Mesenchymal stem cell (in vitro differentiated cells and primary cell): ENCODE data around the gene IFIT5.
"Not testable (repeated sequence)": the region's sequence is repeated elsewhere in the genome, so short reads cannot be mapped to it uniquely, and the experiment has no call there.

Experiments
- DNase-seq: peaks from one replicate; pipeline ENCODE4 v3.0.0-alpha.2; 2013
- H2AFZ ChIP-seq: one replicate; pipeline ENCODE4 v1.6.1; 2013; ENCODE audit warnings: low read depth, mild to moderate bottlenecking, control low read depth, inconsistent platforms, low read length, moderate library complexity
- H2AK5ac ChIP-seq: 2 replicates; pipeline ENCODE4 v1.6.1; 2013; ENCODE audit warnings: low read length, moderate library complexity, mild to moderate bottlenecking, inconsistent platforms; ENCODE audit not compliant: severe bottlenecking
- H2BK120ac ChIP-seq: one replicate; pipeline ENCODE4 v1.6.1; 2013; ENCODE audit warnings: low read depth, mild to moderate bottlenecking, inconsistent platforms, low read length, moderate library complexity
- H2BK12ac ChIP-seq, 2 experiments: one replicate each; pipeline ENCODE4 v1.6.1; 2013; ENCODE audit warnings: inconsistent platforms in 2 of 2, low read length in 2 of 2, mild to moderate bottlenecking in 2 of 2, moderate library complexity in 2 of 2, control low read depth in 1 of 2
- H2BK15ac ChIP-seq: one replicate; pipeline ENCODE4 v1.6.1; 2013; ENCODE audit warnings: mild to moderate bottlenecking, low read depth, inconsistent platforms; ENCODE audit not compliant: poor library complexity, severe bottlenecking
- H2BK5ac ChIP-seq: 2 replicates; pipeline ENCODE4 v1.6.1; 2013; ENCODE audit warnings: low read depth, mild to moderate bottlenecking, low read length, control low read depth, inconsistent platforms; ENCODE audit not compliant: poor library complexity, severe bottlenecking
- H3K14ac ChIP-seq, 2 experiments: one replicate each; pipeline ENCODE4 v1.6.1; 2013; ENCODE audit warnings: inconsistent platforms in 2 of 2, low read length in 2 of 2, control low read depth in 1 of 2, mild to moderate bottlenecking in 1 of 2, moderate library complexity in 1 of 2
- H3K18ac ChIP-seq, 2 experiments: one replicate each; pipeline ENCODE4 v1.6.1; 2013; ENCODE audit warnings: inconsistent platforms in 2 of 2, low read length in 2 of 2, control low read depth in 1 of 2, low read depth in 1 of 2, mild to moderate bottlenecking in 1 of 2
- H3K23ac ChIP-seq, 2 experiments: one replicate each; pipeline ENCODE4 v1.6.1; 2013; ENCODE audit warnings: inconsistent platforms in 2 of 2, low read length in 2 of 2, mild to moderate bottlenecking in 2 of 2, moderate library complexity in 2 of 2, control low read depth in 1 of 2
- H3K27ac ChIP-seq: 2 replicates; pipeline ENCODE4 v1.5.1; 2013; ENCODE audit warnings: mild to moderate bottlenecking, moderate library complexity, low read length, control low read depth, inconsistent platforms; ENCODE audit not compliant: poor library complexity, severe bottlenecking
- H3K27me3 ChIP-seq, 2 experiments: 2 replicates each; pipeline versions ENCODE4 v1.6.1 to v1.7.0; 2013; ENCODE audit warnings: low read length in 2 of 2, mild to moderate bottlenecking in 2 of 2, moderate library complexity in 2 of 2, control low read depth in 1 of 2, inconsistent platforms in 1 of 2; ENCODE audit not compliant: control insufficient read depth in 1 of 2, insufficient read depth in 1 of 2
- H3K36me3 ChIP-seq, 2 experiments: 2 replicates each; pipeline versions ENCODE4 v1.6.1 to v1.7.0; 2013; ENCODE audit warnings: low read length in 2 of 2, control low read depth in 1 of 2, inconsistent platforms in 1 of 2, low read depth in 1 of 2, mild to moderate bottlenecking in 1 of 2; ENCODE audit not compliant: insufficient read depth in 2 of 2, control insufficient read depth in 1 of 2
- H3K4ac ChIP-seq, 2 experiments: one replicate each; pipeline ENCODE4 v1.6.1; 2013; ENCODE audit warnings: inconsistent platforms in 2 of 2, low read length in 2 of 2, mild to moderate bottlenecking in 2 of 2, moderate library complexity in 2 of 2, control low read depth in 1 of 2, low read depth in 1 of 2
- H3K4me1 ChIP-seq: 2 replicates; pipeline ENCODE4 v1.6.1; 2013; ENCODE audit warnings: low read depth, low read length, control low read depth; ENCODE audit not compliant: control insufficient read depth, insufficient read depth
- H3K4me2 ChIP-seq: 2 replicates; pipeline ENCODE4 v1.6.1; 2013; ENCODE audit warnings: low read length, mild to moderate bottlenecking, inconsistent platforms; ENCODE audit not compliant: poor library complexity, severe bottlenecking
- H3K4me3 ChIP-seq, 2 experiments: 2 replicates each; pipeline versions ENCODE4 v1.5.1 to v1.7.0; 2013; ENCODE audit warnings: low read length in 2 of 2, mild to moderate bottlenecking in 2 of 2, control low read depth in 1 of 2, low read depth in 1 of 2; ENCODE audit not compliant: insufficient read depth in 1 of 2
- H3K79me1 ChIP-seq: replicated peaks from 2 replicates; pipeline ENCODE4 v1.6.1; 2013; ENCODE audit warnings: mild to moderate bottlenecking, control low read depth, low read length, inconsistent platforms; ENCODE audit not compliant: poor library complexity, severe bottlenecking
- H3K9ac ChIP-seq: 2 replicates; pipeline ENCODE4 v1.7.0; 2013; ENCODE audit warnings: mild to moderate bottlenecking, low read length, moderate library complexity
- H3K9me3 ChIP-seq: 2 replicates; pipeline ENCODE4 v1.7.0; 2013; ENCODE audit warnings: mild to moderate bottlenecking, low read length; ENCODE audit not compliant: control insufficient read depth
- H4K8ac ChIP-seq: one replicate; pipeline ENCODE4 v1.6.1; 2013; ENCODE audit warnings: inconsistent platforms, mild to moderate bottlenecking, low read length, moderate library complexity
- H4K91ac ChIP-seq: one replicate; pipeline ENCODE4 v1.6.1; 2013; ENCODE audit warnings: mild to moderate bottlenecking, low read length, inconsistent platforms
- WGBS: methylation state at CpG from one replicate; pipeline ENCODE4 v1.1.7; 2013; ENCODE audit warnings: mixed read lengths; 5-methylcytosine and 5-hydroxymethylcytosine counted together

The IFIT5 gene

DNA sequence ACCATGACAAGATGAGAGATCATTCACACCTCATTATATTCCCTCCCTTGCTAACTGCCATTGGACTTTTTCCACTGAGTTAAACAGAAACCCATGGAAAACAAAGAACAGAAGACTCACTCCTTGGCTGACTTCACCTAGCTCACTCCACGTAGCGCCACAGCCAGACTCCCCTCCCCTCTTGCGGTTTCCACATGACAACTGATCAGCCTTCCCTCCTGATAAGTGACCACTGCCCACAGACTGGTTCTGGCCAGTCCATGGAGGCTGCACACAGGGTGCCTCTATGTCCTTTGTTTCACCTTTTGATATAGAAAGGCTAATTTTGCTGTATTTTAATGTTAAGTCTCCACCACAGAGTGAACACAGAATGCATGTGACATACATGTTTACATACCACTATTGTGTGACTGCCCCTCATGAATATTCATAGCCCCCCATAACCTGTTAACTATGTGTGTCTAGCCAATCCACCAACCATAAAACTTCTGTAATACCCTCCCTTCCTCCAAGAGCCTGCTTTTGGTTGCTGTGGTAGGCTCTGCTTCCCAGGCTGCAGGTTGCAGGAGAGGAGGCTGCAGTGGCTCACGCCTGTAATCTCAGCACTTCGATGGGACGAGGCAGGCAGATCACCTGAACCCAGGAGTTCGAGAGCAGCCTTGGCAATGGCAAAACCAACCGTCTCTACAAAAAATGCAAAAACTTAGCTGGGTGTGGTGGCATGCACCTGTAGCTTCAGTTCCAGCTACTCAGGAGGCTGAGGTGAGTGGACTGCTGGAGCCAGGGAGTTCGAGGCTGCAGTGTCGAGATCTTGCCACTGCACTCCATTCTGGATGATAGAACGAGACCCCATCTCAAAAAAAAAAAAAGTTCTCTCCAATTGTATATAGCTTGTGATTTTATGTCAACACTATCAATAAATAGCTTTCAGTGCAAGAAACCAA, 10.0 kb upstream of the IFIT5 start:
- H2BK15ac ChIP-seq: no peak overlapping the region
- WGBS: 89% methylated on average over 8 of the region's 11 CpGs
- H3K27ac ChIP-seq: no peak overlapping the region
- no peak overlapping the region for H2BK12ac ChIP-seq
- no peak overlapping the region for H3K4me3 ChIP-seq
- H3K9me3 ChIP-seq: no peaks in the 10 kb centered on the region
- no peak overlapping the region for H2BK5ac ChIP-seq
- no peak overlapping the region for H3K9ac ChIP-seq
- H2AFZ ChIP-seq: no peak overlapping the region
- no peak for DNase-seq
- peaks cover 2% of the 10 kb centered on the region for H3K79me1 ChIP-seq
- H4K8ac ChIP-seq: no peak overlapping the region
- H4K91ac ChIP-seq: no peak overlapping the region
- H3K4ac ChIP-seq: no peak overlapping the region
- H3K23ac ChIP-seq: no peak overlapping the region
- H2BK120ac ChIP-seq: no peak overlapping the region
- H3K14ac ChIP-seq: no peak overlapping the region
- H3K4me2 ChIP-seq: no peak overlapping the region
- H3K27me3 ChIP-seq: no peaks in the 10 kb centered on the region
- no peak overlapping the region for H3K18ac ChIP-seq
- H2AK5ac ChIP-seq: no peak overlapping the region
- H3K4me1 ChIP-seq: no peaks in the 10 kb centered on the region
- H3K36me3 ChIP-seq: peaks cover 0 to 39% of the 10 kb centered on the region in 2 experiments

DNA sequence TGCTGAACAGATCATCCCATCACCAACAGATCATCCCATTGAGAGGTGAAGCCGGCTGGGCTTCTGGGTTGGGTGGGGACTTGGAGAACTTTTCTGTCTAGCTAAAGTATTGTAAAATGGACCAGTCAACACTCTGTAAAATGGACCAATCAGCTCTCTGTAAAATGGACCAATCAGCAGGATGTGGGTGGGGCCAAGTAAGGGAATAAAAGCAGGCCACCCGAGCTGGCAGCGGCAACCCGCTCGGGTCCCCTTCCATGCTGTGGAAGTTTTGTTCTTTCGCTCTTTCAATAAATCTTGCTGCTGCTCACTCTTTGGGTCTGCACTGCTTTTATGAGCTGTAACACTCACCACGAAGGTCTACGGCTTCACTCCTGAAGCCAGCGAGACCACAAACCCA, 8.2 kb upstream of the IFIT5 start:
- H2BK5ac ChIP-seq, H3K18ac ChIP-seq, DNase-seq, H3K23ac ChIP-seq, H2AFZ ChIP-seq, H3K14ac ChIP-seq, H3K4me3 ChIP-seq, H3K9ac ChIP-seq, H3K4ac ChIP-seq, H3K4me2 ChIP-seq, H4K8ac ChIP-seq, H4K91ac ChIP-seq, H2AK5ac ChIP-seq, H2BK120ac ChIP-seq, H3K4me1 ChIP-seq, H2BK15ac ChIP-seq, H3K27me3 ChIP-seq, H3K79me1 ChIP-seq, H3K27ac ChIP-seq, H3K9me3 ChIP-seq, H2BK12ac ChIP-seq: not testable (repeated sequence)
- WGBS: 97% methylated on average over 8 of the region's 9 CpGs
- peaks cover 0 to 30% of the 10 kb centered on the region in 2 experiments for H3K36me3 ChIP-seq

DNA sequence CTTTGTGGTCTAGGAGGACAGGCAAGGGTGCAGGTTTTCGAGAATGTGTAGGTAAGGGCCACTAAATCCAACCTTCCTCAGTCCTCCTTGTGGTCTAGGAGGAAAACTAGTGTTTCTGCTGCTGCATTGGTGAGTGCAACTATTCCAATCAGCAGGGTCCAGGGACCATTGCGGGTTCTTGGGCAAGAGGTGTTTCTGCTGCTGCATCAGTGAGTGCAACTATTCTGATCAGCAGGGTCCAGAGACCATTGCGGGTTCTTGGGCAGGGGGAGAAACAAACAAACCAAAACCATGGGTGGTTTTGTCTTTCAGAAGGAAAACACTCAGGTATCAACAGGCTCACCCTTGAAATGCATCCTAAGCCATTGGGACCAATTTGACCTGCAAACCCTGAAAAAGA, 6.6 kb upstream of the IFIT5 start:
- not testable (repeated sequence) for H3K27me3 ChIP-seq, H2BK5ac ChIP-seq, H3K9me3 ChIP-seq, H3K14ac ChIP-seq, H2AK5ac ChIP-seq, H3K4me1 ChIP-seq, H3K79me1 ChIP-seq, H4K91ac ChIP-seq, DNase-seq, H3K4ac ChIP-seq, H3K4me2 ChIP-seq, H3K4me3 ChIP-seq, H3K18ac ChIP-seq, H2BK120ac ChIP-seq, H3K23ac ChIP-seq, H2AFZ ChIP-seq, H3K9ac ChIP-seq, H2BK15ac ChIP-seq, H2BK12ac ChIP-seq, H4K8ac ChIP-seq, H3K27ac ChIP-seq
- 93% methylated on average over 3 of the region's 3 CpGs for WGBS
- peaks cover 0 to 18% of the 10 kb centered on the region in 2 experiments for H3K36me3 ChIP-seq

DNA sequence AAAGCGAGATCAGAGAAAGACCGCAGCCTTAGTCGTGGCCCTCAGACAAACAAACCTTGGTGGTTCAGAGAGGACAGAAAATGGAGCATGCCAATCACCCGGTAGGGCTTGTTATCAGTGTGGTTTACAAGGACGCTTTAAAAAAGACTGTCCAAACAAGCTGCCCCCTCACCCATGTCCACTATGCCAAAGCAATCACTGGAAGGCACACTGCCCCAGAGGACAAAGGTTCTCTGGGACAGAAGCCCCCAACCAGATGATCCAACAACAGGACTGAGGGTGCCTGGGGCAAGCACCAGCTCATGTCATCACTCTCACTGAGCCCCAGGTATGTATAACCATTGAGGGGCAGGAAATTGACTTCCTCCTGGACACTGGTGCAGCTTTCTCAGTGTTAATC, 5.1 kb upstream of the IFIT5 start:
- not testable (repeated sequence) for H3K9me3 ChIP-seq, DNase-seq

More for the DNA sequence above, 5.1 kb upstream of the IFIT5 start:
- not testable (repeated sequence) for H3K18ac ChIP-seq, H3K14ac ChIP-seq, H2BK12ac ChIP-seq, H2BK15ac ChIP-seq, H3K23ac ChIP-seq, H4K91ac ChIP-seq, H2BK120ac ChIP-seq, H2AK5ac ChIP-seq, H3K4me2 ChIP-seq, H3K9ac ChIP-seq, H2BK5ac ChIP-seq, H2AFZ ChIP-seq, H3K79me1 ChIP-seq, H3K36me3 ChIP-seq, H4K8ac ChIP-seq, H3K4me1 ChIP-seq, H3K4me3 ChIP-seq, H3K4ac ChIP-seq, H3K27me3 ChIP-seq, H3K27ac ChIP-seq
- 98% methylated on average over 5 of the region's 5 CpGs for WGBS
